HG02798 (cell line): Measurements from ENCODE around the gene ADNP2.
A peak's percentile ranks its signal among the peaks of the same experiment; 100 is the strongest.

ENCODE experiments used
- ATAC-seq: cut with Tn5 transposase; IDR thresholded peaks from one replicate; pipeline ENCODE4 v1.9.1; 2021; ENCODE audit warnings: mild to moderate bottlenecking; ENCODE audit not compliant: unreplicated experiment, poor library complexity

The ADNP2 gene

GRCh38 chr18:80168346-80168745, 59.3 kb downstream of the ADNP2 start:
- ATAC-seq = no peak

- ATAC-seq = no peak
Measured at GRCh38 chr18:80168982-80169381, 59.9 kb downstream of the ADNP2 start.

- no peak for ATAC-seq
Measured at GRCh38 chr18:80169607-80170006, 60.5 kb downstream of the ADNP2 start.

DNA sequence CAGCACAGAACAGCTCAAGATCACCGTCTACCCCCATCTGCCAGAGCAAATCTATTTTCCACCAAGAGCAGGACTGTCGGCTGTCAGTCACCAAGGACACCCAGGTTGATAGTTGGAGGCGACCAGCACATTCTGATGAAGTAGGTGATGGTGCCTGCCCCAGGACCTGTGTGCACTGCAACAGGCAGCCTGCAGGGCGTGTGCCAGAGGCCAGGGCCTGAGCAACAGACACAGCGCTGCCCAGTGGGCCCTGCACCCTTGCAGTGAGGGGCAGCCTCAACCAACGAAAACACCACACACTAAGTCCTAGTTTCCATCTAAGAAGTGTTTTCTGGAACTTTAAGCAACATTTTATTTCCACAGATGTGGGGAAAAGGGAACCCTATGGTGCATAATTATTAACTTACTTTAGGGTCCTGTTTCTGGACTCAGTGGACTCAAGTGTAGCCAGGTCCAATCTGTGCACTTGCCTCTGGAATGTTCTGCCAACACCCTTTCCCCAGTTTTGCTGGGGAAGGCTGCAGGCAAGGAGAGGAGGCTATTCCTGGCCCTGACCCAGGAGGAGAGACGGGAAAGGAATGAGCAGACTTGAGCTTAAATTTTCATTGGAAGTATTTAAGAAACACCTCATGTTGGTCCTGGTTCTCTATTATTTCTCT, 61.5 kb downstream of the ADNP2 start:
- no peak for ATAC-seq

DNA sequence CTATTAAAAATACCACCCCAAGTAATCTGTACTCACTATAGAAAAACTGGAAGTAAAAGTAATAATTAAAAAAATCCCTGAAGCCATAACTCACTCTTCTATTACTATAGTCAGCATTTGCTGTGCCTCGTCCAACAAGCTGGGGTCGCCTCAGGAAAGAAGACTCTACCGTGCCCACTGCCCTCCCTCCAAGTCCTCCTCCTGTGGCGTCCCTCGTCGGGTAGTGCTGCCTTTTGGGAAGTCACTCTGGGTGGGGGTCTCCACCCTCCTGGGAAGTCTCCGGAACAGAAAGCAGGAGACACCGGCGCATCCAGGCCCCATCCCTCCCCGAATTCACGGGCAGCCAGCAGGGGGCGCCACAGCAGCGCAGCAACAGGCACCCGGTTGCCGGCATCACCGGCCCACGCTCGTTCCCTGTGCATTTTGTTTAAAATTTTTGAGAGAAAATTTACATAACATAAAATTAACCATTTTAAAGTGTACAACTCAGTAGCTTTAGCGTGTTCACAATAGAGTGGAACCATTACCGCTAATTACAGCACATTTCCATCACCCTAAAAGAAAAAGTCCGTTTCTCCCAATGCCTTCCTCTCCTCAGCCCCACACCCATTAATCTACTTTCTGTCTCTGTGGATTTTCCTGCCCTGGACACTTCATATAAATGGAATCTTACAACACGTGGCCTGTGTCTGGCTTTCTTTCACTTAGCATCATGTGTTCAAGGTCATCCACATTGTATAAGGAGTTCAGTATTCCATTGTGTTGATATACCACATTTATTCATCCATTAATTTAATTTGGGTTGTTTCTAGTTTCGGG, 62.2 kb downstream of the ADNP2 start:
- no peak for ATAC-seq

GRCh38 chr18:80172056-80172455, 63.0 kb downstream of the ADNP2 start:
- ATAC-seq = no peak

GRCh38 chr18:80173060-80173459, 64.0 kb downstream of the ADNP2 start:
- no peak for ATAC-seq

DNA sequence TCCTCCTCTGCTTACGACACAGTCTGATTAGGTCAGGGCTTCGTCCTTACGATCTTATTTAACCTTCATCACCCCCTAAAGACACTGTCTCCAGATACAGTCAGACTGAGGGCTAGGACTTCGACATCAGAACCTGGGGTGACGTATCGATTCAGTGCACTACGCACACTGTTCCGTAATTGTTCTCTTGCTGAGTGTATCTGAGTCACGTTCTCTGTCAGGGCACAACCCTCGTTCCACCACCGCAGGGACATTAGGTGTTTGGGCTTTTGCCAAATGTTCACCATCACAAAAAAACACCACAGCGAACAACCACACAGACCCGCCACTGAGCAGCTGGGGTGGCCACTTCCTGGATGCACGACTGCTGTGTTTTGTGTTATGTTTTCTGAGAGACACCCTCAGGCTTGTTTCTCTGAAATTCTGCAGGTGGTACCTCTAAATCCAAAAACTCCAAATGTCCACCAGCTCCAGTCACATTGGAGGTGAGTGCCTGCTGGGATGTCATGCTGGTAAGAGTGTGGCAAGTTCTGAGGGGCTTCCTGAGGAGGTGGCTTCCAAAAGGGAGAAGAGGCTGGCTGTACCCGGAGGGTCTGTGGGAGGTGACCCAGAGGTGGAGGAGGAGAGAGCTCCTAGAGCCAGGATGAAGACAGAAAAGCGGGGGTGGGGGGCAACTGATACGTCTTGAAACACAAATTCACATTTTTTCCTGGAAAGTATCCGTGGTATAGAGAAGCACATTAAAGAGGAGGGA, 66.6 kb downstream of the ADNP2 start:
- no peak for ATAC-seq

DNA sequence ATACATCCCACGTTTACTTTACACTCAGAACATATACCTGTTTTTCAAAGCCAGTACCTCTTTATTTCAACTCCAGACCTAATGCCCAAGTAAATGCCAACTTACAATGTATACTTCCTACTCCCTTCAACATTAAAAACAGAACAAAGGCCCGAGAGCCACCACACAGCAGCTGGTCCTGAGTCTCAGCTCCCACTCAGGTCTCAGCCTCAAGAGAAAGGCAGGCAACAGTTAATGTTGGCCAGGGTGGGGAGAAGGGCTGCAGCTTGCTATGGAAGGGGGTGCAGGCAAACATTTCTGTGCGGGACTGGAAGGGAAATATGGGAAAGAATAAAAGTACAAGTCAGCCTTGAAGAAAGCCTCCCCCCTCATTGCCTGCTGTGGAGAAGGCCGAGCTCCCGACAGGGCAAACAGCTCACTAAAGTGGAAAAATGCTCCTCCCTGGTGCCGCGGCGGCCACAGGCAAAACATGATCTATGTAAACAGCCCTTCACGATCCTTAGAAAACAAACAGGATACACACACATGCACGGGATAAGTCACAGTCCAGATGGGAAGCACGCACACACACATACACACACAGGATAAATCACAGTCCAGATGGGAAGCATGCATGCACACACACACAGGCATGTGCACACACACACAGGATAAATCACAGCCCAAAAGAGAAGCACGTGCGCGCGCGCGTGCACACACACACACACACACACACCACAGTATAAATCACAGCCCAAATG, 67.4 kb downstream of the ADNP2 start:
- ATAC-seq = no peak

GRCh38 chr18:80177128-80177527, 68.1 kb downstream of the ADNP2 start:
- no peak for ATAC-seq

DNA sequence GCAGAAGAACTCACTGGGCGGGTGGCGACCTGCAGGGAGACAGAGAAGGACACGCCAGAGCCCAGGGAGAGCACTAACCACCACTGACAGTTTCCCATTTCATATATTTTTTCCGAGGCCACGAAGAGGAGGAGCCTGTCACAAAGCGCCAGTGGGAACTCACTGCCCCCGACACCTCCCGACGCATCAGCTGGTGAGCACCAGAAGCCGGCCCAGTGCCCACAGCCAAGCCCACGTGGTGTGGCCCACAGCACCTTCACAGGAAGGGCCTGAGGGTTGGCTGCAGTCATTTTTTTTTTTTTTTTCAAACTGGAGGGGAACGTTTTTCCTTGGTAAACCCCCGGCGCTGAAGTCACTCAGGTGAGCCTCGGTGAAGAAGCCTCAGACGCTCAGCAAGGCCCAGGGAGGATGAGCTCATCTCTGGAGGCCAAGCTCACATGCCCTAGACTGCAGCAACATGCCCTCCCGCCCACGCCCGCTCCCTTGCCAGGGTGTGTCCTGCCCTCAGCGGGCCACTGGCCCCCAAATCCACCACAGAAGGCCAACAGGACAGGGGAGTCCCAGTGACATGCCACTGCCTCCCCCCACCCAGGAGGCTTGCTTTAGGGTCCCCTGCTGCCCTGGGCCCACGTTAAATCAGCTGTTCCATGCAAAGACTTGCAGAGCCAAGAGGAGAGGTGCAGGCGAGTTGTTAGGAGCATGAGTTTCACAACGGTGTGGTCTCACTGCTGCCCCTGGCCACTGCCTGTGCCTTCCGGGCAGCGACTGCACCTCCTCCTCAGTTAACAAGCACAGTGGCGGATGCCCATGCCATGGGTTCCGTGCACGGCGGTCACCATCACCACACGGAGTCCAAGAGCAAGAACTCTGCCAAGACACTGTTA, 70.1 kb downstream of the ADNP2 start:
- ATAC-seq = peak; percentile 2

DNA sequence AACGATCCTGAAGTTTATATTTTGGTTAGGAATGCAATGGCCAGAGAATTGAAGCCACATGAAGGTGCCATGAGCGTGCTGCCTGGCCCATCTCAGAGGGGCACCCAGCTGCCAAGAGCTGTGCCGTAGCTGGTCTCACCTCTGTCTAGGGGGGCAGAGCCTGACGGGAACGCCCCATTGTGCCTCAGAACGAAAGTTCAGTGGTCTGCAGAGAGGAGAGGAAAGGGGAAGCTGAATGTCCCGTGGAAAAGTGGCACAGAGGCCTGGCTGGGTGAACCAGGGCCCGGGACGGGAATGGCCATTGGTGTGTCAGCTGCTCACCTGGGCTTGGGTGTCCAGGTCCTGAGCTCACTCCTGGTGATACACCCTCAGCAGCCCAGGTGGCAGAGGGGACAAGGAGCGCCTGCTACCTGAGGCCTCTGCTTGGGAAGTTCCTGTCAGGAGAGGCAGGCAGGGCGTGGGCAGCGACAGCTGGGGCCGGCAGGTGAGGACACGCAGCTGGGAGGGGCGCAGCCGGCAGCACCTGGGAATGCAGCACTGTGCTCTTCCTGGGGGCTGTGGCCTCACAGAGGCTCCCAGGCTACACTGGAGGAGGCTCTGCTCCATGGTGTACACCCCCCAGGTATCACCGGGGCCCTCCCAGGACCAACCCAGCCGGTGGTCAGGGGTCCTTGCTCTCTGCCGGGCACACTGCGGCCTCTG, 70.9 kb downstream of the ADNP2 start:
- peak; percentile 42 for ATAC-seq

DNA sequence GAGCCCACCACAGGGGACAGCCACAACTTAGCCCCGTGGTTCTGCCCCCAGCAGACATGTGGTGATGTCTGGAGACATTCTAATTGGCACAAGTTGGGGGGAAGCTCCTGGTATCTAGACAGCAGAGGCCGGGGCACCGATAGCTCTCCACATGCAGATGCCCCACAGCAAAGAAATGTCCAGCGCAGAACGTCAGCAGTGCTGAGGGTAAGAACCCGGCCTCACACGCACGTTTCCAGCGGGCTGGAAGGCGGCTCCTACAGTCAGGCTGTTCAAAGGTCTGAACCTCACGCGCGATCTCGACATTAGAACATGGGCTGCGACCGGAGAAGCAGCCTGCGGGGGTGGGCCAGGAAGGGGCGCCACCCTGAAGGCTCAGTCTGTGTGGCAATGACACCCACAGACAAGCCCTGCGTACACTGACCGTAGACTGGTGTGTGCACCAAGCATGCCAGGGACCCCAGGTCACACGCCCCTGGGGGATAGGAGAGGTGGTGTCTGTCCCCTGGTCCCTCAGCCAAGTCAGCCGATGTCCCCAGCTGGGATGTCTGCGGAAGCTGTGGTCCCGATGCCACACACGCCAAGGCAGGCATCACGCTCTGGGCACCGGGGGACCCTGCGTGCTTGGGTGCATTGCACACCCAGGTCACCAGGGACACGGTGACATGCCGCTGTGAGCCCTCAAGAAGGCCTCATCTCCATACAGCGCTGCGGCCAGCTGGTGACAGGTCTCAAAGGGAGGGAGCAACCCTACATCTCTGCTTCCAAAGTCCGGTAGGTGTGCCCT, 71.9 kb downstream of the ADNP2 start:
- ATAC-seq = no peak

DNA sequence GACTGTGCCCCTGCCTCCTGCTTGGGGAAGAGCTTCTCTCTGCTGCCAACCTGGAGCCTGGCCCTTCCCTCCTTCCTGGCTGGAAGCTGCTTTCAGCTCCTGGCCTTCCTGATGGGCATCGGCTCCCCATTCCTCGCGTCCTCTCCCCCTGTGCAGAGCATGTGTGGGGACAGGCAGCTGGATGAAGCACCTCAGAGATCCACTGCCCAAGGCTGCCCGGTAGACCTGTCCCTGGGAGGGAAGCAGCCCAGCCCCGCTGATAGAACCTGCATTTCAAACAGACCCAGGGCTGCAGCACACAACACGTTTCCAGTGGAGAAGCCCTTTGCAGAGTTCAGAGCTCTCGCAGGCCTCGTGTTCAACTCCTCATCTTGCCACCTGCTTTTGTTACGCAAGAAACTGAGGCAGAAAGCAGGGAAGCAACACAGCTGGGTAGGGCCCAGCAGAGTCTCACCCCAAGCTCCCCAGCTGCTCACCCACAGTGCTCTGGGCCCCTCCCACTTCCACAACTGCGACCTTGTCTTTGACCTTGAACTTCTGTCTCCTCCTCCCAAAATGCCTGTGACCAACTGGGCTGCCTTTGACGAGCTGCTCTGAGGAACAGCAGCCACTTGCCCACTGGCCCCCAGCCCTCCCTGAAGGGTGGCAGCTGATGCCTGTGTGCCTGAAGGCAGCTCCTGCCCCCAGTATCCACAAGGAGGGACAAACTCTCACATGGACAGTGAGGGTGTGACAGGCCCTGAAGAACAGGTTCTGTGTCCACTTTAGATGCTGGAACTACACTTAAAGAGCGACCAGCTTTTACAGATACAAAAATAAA, 72.8 kb downstream of the ADNP2 start:
- ATAC-seq = no peak

GRCh38 chr18:80182855-80183254, 73.8 kb downstream of the ADNP2 start:
- ATAC-seq = no peak

GRCh38 chr18:80183273-80184050, 74.4 kb downstream of the ADNP2 start:
- no peak for ATAC-seq
